Esophagus squamous epithelium (tissue), 5 donors: ENCODE results near the gene ADGRB3. TPM values are rescaled to one million over a fixed set of nuclear protein-coding genes. Genes with fewer than 3 reads are reported as not detected.

ENCODE experiments used
- DNase-seq: peaks from one replicate; lab custom pipeline; 2025; lab: John Stamatoyannopoulos, UW
- H3K27ac ChIP-seq, 4 donors: fragments of 200-600 bp; sonication (generic); one replicate each; pipeline ENCODE4 v1.5.1; 2016 to 2019; ENCODE audit warnings: mild to moderate bottlenecking in 1 of 4
- H3K27me3 ChIP-seq, 4 donors: fragments of 200-600 bp; sonication (generic); 1 replicate in 3 of 4; 2 replicates in 1 of 4; pipeline versions ENCODE4 v1.5.1 to v1.6.0; 2017 to 2021; ENCODE audit warnings: antibody characterized with exemption in 1 of 4
- H3K36me3 ChIP-seq, 3 donors: fragments of 200-600 bp; sonication (generic); one replicate each; pipeline ENCODE4 v1.5.1; 2016 to 2019
- H3K4me1 ChIP-seq, 3 donors: fragments of 200-600 bp; sonication (generic); one replicate each; pipeline ENCODE4 v1.5.1; 2017 to 2019
- H3K4me3 ChIP-seq, 4 donors: fragments of 200-600 bp; sonication (generic); 1 replicate in 3 of 4; 2 replicates in 1 of 4; pipeline ENCODE4 v1.5.1; 2016 to 2019; ENCODE audit warnings: mild to moderate bottlenecking in 2 of 4, moderate library complexity in 1 of 4
- H3K9me3 ChIP-seq, 3 donors: fragments of 200-600 bp; sonication (generic); one replicate each; pipeline ENCODE4 v1.5.1; 2016 to 2019
- POLR2A ChIP-seq, 4 donors: fragments of 450-650 bp; IDR thresholded peaks; one replicate each; pipeline ENCODE4 v1.6.1; 2017; ENCODE audit warnings: antibody characterized with exemption in 4 of 4, mild to moderate bottlenecking in 4 of 4, moderate library complexity in 3 of 4
- WGBS, 2 donors: methylation state at CpG; one replicate each; pipeline ENCODE4 v1.1.5; 2018; 5-methylcytosine and 5-hydroxymethylcytosine counted together
- intact Hi-C: fragments of 100-400 bp; cut with DNase I; formaldehyde crosslinking; loops from one replicate; pipeline ENCODE4 v1.15.0; 2022
- total RNA-seq, 4 donors: library from RNA; depleted of rRNA; stranded (reverse); fragments of >200 nt; gene quantifications; one replicate each; pipeline ENCODE4 v1.1.0, GENCODE V29; 2016
- TF ChIP-seq, protein P1 (sequence below), 6 experiments: fragments of 450-650 bp in 4 of 6; fragments of 200-600 bp in 2 of 6; sonication (generic) in 2 of 6; IDR thresholded peaks; one replicate each; pipeline ENCODE4 v1.5.1; 2016 to 2019; ENCODE audit warnings: antibody characterized with exemption in 6 of 6, mild to moderate bottlenecking in 4 of 6, moderate library complexity in 4 of 6
- donor health status: DM: yes; HTN: yes; CAD: no.

ADGRB3 gene
- total RNA-seq, 4 donors from 2014 or later, result 0.04 to 1.1 (median 0.32) TPM

GRCh38 chr6:69216127-69216526 is 581.0 kb downstream of the ADGRB3 start:
- intact Hi-C loops, result no loop called here
- H3K4me3 ChIP-seq, result no peak overlapping the region
- H3K4me1 ChIP-seq, result no peaks in the 10 kb centered on the region
- DNase-seq, result no peak
- H3K9me3 ChIP-seq, result no peaks in the 10 kb centered on the region
- TF ChIP-seq, protein P1, sequence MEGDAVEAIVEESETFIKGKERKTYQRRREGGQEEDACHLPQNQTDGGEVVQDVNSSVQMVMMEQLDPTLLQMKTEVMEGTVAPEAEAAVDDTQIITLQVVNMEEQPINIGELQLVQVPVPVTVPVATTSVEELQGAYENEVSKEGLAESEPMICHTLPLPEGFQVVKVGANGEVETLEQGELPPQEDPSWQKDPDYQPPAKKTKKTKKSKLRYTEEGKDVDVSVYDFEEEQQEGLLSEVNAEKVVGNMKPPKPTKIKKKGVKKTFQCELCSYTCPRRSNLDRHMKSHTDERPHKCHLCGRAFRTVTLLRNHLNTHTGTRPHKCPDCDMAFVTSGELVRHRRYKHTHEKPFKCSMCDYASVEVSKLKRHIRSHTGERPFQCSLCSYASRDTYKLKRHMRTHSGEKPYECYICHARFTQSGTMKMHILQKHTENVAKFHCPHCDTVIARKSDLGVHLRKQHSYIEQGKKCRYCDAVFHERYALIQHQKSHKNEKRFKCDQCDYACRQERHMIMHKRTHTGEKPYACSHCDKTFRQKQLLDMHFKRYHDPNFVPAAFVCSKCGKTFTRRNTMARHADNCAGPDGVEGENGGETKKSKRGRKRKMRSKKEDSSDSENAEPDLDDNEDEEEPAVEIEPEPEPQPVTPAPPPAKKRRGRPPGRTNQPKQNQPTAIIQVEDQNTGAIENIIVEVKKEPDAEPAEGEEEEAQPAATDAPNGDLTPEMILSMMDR (IDR thresholded peaks at IDR 0.05), result no peak
- TF ChIP-seq POLR2A (IDR thresholded peaks at IDR 0.05), result no peak
- no peak overlapping the region for H3K27ac ChIP-seq
- WGBS, 2 donors, result 36 to 57% methylated on average over 1 of the region's 1 CpG
- H3K27me3 ChIP-seq, result no peaks in the 10 kb centered on the region
- no peaks in the 10 kb centered on the region for H3K36me3 ChIP-seq

DNA sequence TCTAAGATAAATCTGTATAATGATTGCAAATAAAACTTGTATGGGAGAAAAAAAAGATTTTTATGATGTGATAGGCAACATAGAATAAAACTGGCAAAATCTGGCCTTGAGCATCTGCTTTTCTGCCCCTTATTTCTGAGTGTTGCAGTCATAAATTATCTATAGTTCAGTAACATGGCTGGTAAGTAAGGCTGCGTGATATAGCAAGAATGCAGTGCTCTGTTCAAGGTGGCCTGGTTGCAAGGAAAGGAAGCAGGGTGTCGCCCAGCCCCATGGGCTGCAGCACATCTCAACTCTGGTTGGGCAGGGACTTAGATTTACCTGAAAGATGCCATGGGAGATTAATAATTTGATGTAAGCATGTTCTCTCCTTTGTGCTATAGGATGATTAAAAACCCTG is 582.3 kb downstream of the ADGRB3 start:
- TF ChIP-seq, protein P1 (IDR thresholded peaks at IDR 0.05), result no peak
- no peak for TF ChIP-seq POLR2A (IDR thresholded peaks at IDR 0.05)
- H3K27me3 ChIP-seq, result no peaks in the 10 kb centered on the region
- H3K9me3 ChIP-seq, result no peaks in the 10 kb centered on the region
- no peaks in the 10 kb centered on the region for H3K36me3 ChIP-seq
- intact Hi-C loops, result no loop called here
- H3K4me1 ChIP-seq, result no peaks in the 10 kb centered on the region
- WGBS, 2 donors, result 54 to 68% methylated on average over 2 of the region's 2 CpGs
- DNase-seq, result no peak
- no peak overlapping the region for H3K4me3 ChIP-seq
- no peak overlapping the region for H3K27ac ChIP-seq

- Histone ChIP-seq H3K36me3 (no peaks in the 10 kb centered on the region), H3K9me3 (no peaks in the 10 kb centered on the region), H3K4me3 (no peak overlapping the region), H3K27ac (no peak overlapping the region), H3K4me1 (no peaks in the 10 kb centered on the region), H3K27me3 (no peaks in the 10 kb centered on the region)
- 76 to 81% methylated on average over 3 of the region's 3 CpGs for WGBS, 2 donors
- TF ChIP-seq, protein P1 (IDR thresholded peaks at IDR 0.05), result no peak
- no peak for TF ChIP-seq POLR2A (IDR thresholded peaks at IDR 0.05)
- DNase-seq, result no peak
- intact Hi-C loops, result no loop called here
Observed at GRCh38 chr6:69220375-69220774, 585.3 kb downstream of the ADGRB3 start.

GRCh38 chr6:69232008-69232407 is 596.9 kb downstream of the ADGRB3 start:
- Histone ChIP-seq H3K27ac (no peak overlapping the region), H3K27me3 (no peaks in the 10 kb centered on the region), H3K4me1 (no peaks in the 10 kb centered on the region), H3K9me3 (no peaks in the 10 kb centered on the region), H3K4me3 (no peak overlapping the region), H3K36me3 (no peaks in the 10 kb centered on the region)
- intact Hi-C loops, result no loop called here
- no peak for DNase-seq
- 41 to 65% methylated on average over 2 to 3 of the region's 3 CpGs for WGBS, 2 donors
- TF ChIP-seq, protein P1 (IDR thresholded peaks at IDR 0.05), result no peak
- TF ChIP-seq POLR2A (IDR thresholded peaks at IDR 0.05), result no peak

GRCh38 chr6:69232496-69232895 is 597.4 kb downstream of the ADGRB3 start:
- H3K36me3 ChIP-seq, result no peaks in the 10 kb centered on the region
- no peaks in the 10 kb centered on the region for H3K27me3 ChIP-seq
- H3K4me1 ChIP-seq, result no peaks in the 10 kb centered on the region
- TF ChIP-seq POLR2A (IDR thresholded peaks at IDR 0.05), result no peak
- TF ChIP-seq, protein P1 (IDR thresholded peaks at IDR 0.05), result no peak
- H3K27ac ChIP-seq, result no peak overlapping the region
- no peak for DNase-seq
- intact Hi-C loops, result no loop called here
- no peak overlapping the region for H3K4me3 ChIP-seq
- 12 to 19% methylated on average over 8 of the region's 8 CpGs for WGBS, 2 donors
- H3K9me3 ChIP-seq, result no peaks in the 10 kb centered on the region
